Activated naive CD4-positive, alpha-beta T cell treated with anti-CD3 and anti-CD28 coated beads, Interleukin-2, amount 50 U/mL, for 24 hours (primary cell): ENCODE data around the gene CD22.

ENCODE experiments used
- H3K27ac Mint-ChIP-seq: one replicate; pipeline ENCODE4 v1.8.0; 2021; ENCODE audit warnings: mild to moderate bottlenecking, mixed read lengths
- H3K27me3 Mint-ChIP-seq: one replicate; pipeline ENCODE4 v1.8.0; 2021; ENCODE audit warnings: mixed read lengths
- H3K36me3 Mint-ChIP-seq: one replicate; pipeline ENCODE4 v1.8.0; 2021; ENCODE audit warnings: mixed read lengths
- H3K4me1 Mint-ChIP-seq: one replicate; pipeline ENCODE4 v1.8.0; 2021; ENCODE audit warnings: mixed read lengths
- H3K4me3 Mint-ChIP-seq: one replicate; pipeline ENCODE4 v1.8.0; 2021; ENCODE audit warnings: mild to moderate bottlenecking, mixed read lengths
- H3K9me3 Mint-ChIP-seq: one replicate; pipeline ENCODE4 v1.8.0; 2021; ENCODE audit warnings: mixed read lengths

The CD22 gene

DNA sequence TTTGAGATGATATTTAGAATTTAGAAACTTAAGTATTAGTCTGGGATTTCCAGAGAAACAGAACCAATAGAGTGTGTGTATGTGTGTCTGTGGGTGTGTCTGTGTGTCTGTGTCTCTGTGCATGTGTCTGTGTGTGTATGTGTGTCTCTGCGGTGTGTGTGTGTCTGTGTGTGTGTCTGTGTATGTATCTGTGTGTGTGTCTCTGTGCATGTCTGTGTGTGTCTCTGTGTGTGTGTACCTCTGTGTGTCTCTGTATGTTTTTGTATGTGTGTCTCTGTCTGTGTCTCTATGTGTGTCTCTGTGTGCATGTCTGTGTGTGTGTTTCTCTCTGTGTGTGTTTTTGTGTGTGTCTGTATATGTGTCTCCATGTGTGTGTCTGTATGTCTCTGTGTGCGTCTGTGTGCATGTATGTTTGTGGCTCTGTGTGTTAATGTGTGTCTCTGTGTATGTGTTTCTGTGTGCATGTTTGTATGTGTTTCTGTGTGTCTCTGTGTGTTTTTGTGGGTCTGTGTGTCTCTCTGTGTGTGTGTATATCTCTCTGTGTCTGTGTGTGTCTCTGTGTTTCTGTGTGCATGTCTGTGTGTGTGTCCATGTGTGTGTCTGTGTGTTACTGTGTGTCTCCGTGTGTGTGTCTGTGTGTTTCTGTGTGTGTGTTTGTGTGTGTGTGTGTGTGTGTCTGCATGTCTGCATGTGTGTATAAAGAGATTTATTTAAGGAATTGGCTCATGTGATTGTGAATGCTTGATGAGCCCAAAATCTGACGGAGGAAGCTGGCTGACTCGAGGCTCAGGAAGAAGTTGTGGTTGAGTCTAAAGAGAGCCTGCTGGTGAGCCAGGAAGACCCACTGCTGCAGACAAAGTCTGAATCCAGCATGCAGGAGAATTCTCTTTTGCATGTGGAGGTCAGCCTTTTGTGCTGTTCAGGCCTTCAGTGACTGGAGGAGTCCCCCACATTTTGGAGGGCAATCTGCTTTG is 64.0 kb downstream of the CD22 start:
- no peaks in the 10 kb centered on the region for H3K27me3 Mint-ChIP-seq
- H3K36me3 Mint-ChIP-seq = no peaks in the 10 kb centered on the region
- H3K4me3 Mint-ChIP-seq = no peak overlapping the region
- no peaks in the 10 kb centered on the region for H3K9me3 Mint-ChIP-seq
- H3K4me1 Mint-ChIP-seq = no peaks in the 10 kb centered on the region
- H3K27ac Mint-ChIP-seq = no peak overlapping the region

DNA sequence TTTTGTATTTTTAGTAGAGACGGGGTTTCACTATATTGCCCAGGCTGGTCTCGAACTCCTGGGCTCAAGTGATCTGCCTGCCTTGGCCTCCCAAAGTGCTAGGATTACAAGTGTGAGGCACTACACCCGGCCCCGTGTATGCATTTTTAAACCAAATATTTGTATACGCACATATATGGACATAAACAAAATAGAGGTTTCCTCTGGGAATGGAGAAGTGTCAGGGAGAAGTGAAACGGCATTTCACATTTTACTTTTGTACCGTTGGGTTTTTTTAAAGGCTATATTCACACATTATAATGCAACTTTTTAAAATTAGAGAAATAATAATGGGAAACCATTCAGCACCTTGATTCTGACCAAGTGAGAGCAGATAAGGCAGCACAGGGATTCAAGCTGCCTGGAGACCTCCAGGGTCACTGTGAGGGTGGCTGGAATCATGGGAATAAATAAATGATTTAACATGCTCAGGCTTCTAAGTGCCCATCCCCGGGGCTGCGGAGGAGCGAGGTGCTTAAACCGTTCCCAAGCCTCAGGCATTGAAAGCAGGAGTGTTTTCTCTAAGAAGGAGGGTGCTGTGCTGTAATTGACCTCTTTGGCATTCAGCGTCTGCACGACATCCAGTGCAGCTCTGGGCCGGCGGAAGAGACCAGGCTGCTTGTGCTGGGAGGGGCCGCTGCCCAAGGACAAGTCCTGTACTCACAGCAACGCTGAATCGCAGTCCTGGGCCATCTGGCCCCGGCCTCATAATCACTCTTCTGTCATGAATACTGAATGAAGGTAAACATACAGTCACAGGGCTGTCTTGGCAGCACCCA is 66.6 kb downstream of the CD22 start:
- Mint-ChIP-seq H3K36me3 (no peaks in the 10 kb centered on the region), H3K4me1 (no peaks in the 10 kb centered on the region), H3K9me3 (no peaks in the 10 kb centered on the region)

GRCh38 chr19:35396240-35396885 is 67.4 kb downstream of the CD22 start:
- no peaks in the 10 kb centered on the region for H3K4me1 Mint-ChIP-seq
- no peak overlapping the region for H3K27ac Mint-ChIP-seq
- no peaks in the 10 kb centered on the region for H3K27me3 Mint-ChIP-seq
- no peak overlapping the region for H3K4me3 Mint-ChIP-seq
- H3K36me3 Mint-ChIP-seq = no peaks in the 10 kb centered on the region
- no peaks in the 10 kb centered on the region for H3K9me3 Mint-ChIP-seq

More for the DNA sequence above, 66.6 kb downstream of the CD22 start:
- H3K27me3 Mint-ChIP-seq = no peaks in the 10 kb centered on the region
- H3K27ac Mint-ChIP-seq = no peak overlapping the region
- no peak overlapping the region for H3K4me3 Mint-ChIP-seq
